GM19397 (cell line): ENCODE results near the gene GSTA5.
"Not testable (repeated sequence)": the region's sequence is repeated elsewhere in the genome, so short reads cannot be mapped to it uniquely, and the experiment has no call there.

Experiments
- ATAC-seq: cut with Tn5 transposase; IDR thresholded peaks from one replicate; pipeline ENCODE4 v1.9.1; 2021; ENCODE audit warnings: mild to moderate bottlenecking, moderate library complexity; ENCODE audit not compliant: unreplicated experiment

The GSTA5 gene

DNA sequence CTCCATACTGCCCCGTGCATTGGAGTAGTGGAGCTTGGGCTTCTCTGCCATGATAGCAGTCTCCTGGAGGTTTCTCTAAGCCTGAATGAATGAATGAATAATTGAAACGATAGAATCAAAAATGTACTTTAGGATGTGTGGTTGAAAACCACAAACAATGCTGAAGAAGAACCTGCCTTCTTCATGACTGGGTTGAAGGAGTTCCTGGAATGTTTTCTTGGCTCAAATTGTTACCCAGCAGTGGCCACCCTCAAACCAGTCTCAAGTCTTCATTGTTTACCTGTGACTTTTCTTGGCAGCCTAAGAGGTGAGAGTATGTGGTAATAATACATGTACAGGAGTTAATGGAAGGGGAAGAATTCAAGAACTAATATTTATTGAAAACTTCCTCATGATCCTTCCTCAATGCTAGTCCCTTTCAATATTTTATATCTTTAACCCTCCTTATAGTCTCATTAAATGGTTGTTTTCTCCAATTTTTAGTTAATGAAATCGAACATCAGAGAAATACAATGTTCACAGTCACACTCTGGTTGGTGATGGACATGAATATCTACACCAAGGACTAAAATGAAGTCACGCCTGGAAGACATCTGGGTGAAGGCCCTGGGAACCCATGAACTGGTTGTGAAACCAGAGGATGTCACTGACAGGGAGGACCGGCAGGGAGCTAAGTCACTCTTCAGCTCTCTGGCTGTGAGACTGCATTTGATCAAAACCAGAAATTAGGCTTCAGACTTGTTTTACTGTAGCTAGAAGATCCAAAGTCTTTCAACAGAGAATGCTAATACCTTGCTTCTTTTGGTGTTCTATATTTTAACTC lies at the start of gene GSTA5:
TSS of gene GSTA5 (minus strand) at position 51 of the 823 bp plus-strand sequence.
- no peak for ATAC-seq

- ATAC-seq, result no peak
Observed at GRCh38 chr6:52890018-52890417, 49.4 kb upstream of the GSTA5 start.

GRCh38 chr6:52887910-52888524 lies 47.4 kb upstream of the GSTA5 start:
- ATAC-seq, result no peak

GRCh38 chr6:52881996-52882841 lies 41.6 kb upstream of the GSTA5 start:
- ATAC-seq, result peak; percentile 98

DNA sequence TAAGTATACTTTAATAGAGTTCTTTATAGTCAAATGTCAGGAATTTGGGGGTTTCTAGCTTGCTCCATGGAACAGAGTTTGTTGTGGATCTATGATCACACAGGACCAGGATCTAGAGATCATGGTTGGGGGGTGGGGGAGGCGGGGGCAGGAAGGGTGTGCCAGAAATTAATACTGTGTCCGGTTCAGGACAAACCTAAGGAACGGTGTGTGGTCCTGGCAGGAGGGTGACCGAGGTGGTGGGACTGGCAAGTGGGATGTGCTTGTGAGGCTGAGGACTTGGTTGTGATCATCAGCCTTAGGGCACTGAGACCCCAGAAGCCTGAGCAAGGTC lies 41.0 kb upstream of the GSTA5 start:
- no peak for ATAC-seq

DNA sequence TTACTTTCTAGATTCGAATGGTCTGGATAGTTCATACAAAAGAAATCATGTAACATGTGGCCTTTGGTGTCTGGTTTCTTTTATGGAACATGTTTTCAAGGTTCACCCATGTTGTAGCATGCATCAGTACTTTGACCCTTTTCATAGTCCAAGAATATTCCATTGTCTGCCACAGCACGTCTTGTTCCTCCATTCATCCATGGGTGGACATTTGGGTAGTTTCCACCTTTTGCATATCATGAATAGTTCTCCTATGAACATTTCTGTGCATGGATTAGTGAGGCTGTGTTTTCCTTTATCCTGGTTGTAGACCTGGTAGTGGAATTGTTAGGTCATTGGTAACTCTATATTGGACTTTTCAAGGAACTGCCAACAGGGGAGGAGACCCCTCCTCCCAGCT lies 37.2 kb upstream of the GSTA5 start:
- ATAC-seq, result no peak

GRCh38 chr6:52877168-52877567 lies 36.6 kb upstream of the GSTA5 start:
- no peak for ATAC-seq

- no peak for ATAC-seq
Observed at GRCh38 chr6:52876056-52876787, 35.6 kb upstream of the GSTA5 start.

DNA sequence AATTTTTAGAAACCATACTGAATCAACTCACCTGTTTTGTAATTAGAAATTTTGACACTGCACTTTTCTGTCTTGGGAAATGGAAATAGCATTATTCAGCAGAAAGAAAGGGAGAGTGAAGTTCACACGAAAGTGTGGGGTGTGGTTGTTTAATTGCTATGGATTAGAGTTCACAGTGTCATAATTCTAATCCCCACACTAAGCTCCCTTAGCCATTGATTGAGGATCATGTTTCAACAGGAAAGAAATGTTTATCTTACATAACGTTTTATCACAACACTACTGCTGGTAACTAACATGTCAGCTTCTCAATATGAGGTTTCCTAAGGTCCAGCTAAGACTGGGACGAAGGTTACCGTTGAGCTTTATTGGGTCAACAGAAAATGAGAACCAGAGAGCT lies 31.4 kb upstream of the GSTA5 start:
- ATAC-seq, result no peak

DNA sequence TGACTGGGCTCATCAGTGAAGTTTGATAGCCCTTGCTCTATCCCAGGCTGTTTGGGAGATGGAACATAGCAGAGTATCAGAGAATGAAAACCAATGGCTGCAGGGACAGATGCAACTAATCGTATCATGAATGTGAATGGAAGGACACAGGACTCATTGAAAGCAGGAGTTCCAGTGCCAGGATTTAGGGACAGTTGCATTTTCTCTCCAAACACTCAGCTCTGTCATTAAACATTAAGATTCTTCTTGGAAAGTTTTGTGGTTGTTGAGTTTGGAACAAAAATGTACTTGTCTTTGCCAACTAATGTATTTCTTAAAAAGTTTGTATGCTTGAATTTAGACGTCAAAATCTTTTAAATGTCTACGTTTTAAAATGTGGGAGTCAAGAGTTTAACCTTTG lies 31.0 kb upstream of the GSTA5 start:
- ATAC-seq, result no peak

DNA sequence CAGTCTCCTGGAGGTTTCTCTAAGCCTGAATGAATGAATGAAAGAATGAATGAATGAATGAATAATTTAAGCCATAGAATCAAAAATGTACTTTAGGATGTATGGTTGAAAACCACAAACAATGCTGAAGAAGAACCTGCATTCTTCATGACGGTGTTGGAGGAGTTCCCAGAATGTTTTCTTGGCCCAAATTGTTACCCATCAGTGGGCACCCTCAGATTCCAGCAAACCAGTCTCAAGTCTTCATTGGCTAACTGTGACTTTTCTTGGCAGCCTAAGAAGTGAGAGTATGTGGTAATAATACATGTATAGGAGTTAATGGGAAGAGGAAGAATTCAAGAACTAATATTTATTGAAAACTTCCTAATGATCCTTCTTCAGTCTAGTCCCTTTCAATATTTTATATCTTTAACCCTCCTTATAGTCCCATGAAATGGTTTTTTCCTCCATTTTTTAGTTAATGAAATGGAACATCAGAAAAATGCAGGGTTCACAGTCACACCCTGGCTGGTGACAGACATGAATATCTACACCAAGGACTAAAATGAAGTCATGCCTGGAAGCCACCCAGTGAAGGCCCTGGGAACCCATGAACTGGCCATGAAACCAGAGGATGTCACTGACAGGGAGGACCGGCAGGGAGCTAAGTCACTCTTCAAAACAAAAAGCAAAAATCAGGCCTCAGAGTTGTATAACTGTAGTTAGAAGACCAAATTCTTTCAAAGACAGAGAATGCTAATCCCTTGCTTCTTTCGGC lies 29.9 kb upstream of the GSTA5 start:
- ATAC-seq, result not testable (repeated sequence)

DNA sequence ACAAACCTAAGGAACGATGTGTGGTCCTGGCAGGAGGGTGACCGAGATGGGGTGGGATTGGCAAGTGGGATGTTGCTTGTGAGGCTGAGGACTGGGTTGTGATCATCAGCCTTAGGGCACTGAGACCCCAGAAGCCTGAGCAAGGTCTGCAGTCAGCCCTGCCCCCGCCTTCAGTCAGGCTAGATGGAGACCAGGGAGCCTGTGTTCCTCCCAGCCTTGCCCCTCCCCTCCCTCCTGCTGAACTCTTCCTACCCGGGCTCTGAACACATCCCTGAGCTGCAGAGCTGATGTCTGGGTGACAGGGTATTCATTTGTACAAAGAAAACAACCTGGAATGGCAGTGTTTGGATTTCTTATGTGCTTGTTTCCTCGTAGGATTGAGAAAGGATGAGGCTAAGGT lies 28.3 kb upstream of the GSTA5 start:
- not testable (repeated sequence) for ATAC-seq

GRCh38 chr6:52868240-52868639 lies 27.6 kb upstream of the GSTA5 start:
- no peak for ATAC-seq

- not testable (repeated sequence) for ATAC-seq
Observed at GRCh38 chr6:52861151-52861550, 20.5 kb upstream of the GSTA5 start.

- no peak for ATAC-seq
Observed at GRCh38 chr6:52858416-52858815, 17.8 kb upstream of the GSTA5 start.

DNA sequence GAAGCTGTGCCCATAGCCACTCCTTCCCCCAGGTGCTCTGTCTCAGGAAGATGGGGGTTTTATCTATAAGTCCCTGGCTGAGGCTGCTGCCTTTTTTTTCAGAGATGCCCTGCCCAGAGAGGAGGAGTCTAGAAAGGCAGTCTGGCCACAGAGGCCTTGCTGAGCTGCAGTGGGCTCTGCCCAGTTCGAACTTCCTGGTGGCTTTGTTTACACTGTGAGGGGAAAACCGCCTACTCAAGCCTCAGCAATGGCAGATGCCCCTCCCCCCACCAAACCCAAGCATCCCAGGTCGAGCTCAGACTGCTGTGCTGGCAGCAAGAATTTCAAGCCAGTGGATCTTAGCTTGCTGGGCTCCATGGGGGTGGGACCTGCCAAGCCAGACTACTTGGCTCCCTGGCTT lies 15.5 kb upstream of the GSTA5 start:
- not testable (repeated sequence) for ATAC-seq

GRCh38 chr6:52849137-52849536 lies 8.5 kb upstream of the GSTA5 start:
- ATAC-seq, result no peak

- no peak for ATAC-seq
Observed at GRCh38 chr6:52846002-52846401, 5.4 kb upstream of the GSTA5 start.

- ATAC-seq, result no peak
Observed at GRCh38 chr6:52843605-52844004, 3.0 kb upstream of the GSTA5 start.
